Ishikawa (cell line): ENCODE measurements around the gene FOXQ1.

ENCODE experiments used
- CEBPB ChIP-seq: IDR thresholded peaks from 2 replicates; pipeline ENCODE4 v1.6.1; 2012
- CREB1 ChIP-seq: IDR thresholded peaks from 2 replicates; pipeline ENCODE4 v1.6.1; 2012; ENCODE audit warnings: low read depth
- EGR1 ChIP-seq: IDR thresholded peaks from 2 replicates; pipeline ENCODE4 v1.6.1; 2012
- EP300 ChIP-seq: IDR thresholded peaks from 2 replicates; pipeline ENCODE4 v1.6.1; 2012; ENCODE audit warnings: borderline replicate concordance
- FOXM1 ChIP-seq: IDR thresholded peaks from 2 replicates; pipeline ENCODE4 v1.6.1; 2012; ENCODE audit warnings: low read depth, borderline replicate concordance
- MAX ChIP-seq: IDR thresholded peaks from 2 replicates; pipeline ENCODE4 v1.6.1; 2012
- NFIC ChIP-seq: IDR thresholded peaks from 2 replicates; pipeline ENCODE4 v1.6.1; 2012
- RAD21 ChIP-seq: IDR thresholded peaks from 2 replicates; pipeline ENCODE4 v1.6.1; 2012; ENCODE audit warnings: low read depth
- REST ChIP-seq: IDR thresholded peaks from 2 replicates; pipeline ENCODE4 v1.6.1; 2012; ENCODE audit warnings: low read depth, mild to moderate bottlenecking
- TAF1 ChIP-seq: IDR thresholded peaks from 2 replicates; pipeline ENCODE4 v1.6.1; 2012; ENCODE audit warnings: low read depth, mild to moderate bottlenecking
- TCF12 ChIP-seq: IDR thresholded peaks from 2 replicates; pipeline ENCODE4 v1.6.1; 2012; ENCODE audit warnings: low read depth
- TEAD4 ChIP-seq: IDR thresholded peaks from 2 replicates; pipeline ENCODE4 v1.6.1; 2012
- USF1 ChIP-seq: IDR thresholded peaks from 2 replicates; pipeline ENCODE4 v1.6.1; 2012
- YY1 ChIP-seq: IDR thresholded peaks from 2 replicates; pipeline ENCODE4 v1.6.1; 2012; ENCODE audit warnings: low read depth
- ZBTB7A ChIP-seq: IDR thresholded peaks from 2 replicates; pipeline ENCODE4 v1.6.1; 2012; ENCODE audit warnings: low read depth

FOXQ1 gene

GRCh38 chr6:1281746-1282145 lies 30.2 kb upstream of the FOXQ1 start:
- TF ChIP-seq EGR1 (no peak), FOXM1 (no peak), RAD21 (no peak), CREB1 (no peak), TEAD4 (no peak), USF1 (no peak), CEBPB (no peak), ZBTB7A (no peak), YY1 (no peak), EP300 (no peak), NFIC (no peak), REST (no peak), TCF12 (no peak), MAX (no peak), TAF1 (no peak)

- no peak for TF ChIP-seq TEAD4
- TF ChIP-seq TAF1 = no peak
- TF ChIP-seq REST = no peak
- no peak for TF ChIP-seq MAX
- no peak for TF ChIP-seq EGR1
- TF ChIP-seq CREB1 = no peak
- TF ChIP-seq USF1 = no peak
- no peak for TF ChIP-seq FOXM1
- TF ChIP-seq EP300 = no peak
- no peak for TF ChIP-seq ZBTB7A
- no peak for TF ChIP-seq CEBPB
These were observed 28.4 kb upstream of the FOXQ1 start for GRCh38 chr6:1283501-1283900.

GRCh38 chr6:1285556-1285955 lies 26.3 kb upstream of the FOXQ1 start:
- no peak for TF ChIP-seq USF1
- TF ChIP-seq CREB1 = no peak
- TF ChIP-seq NFIC = no peak
- TF ChIP-seq RAD21 = no peak
- TF ChIP-seq TCF12 = no peak
- TF ChIP-seq REST = no peak
- no peak for TF ChIP-seq EGR1
- no peak for TF ChIP-seq TEAD4

- no peak for TF ChIP-seq REST
These were observed 25.9 kb upstream of the FOXQ1 start for GRCh38 chr6:1285956-1286355.
